Panc1 (cell line): ENCODE data around the gene TREM1. TPM values are rescaled to one million over a fixed set of nuclear protein-coding genes. Genes with fewer than 3 reads are reported as not detected.

Experiments used
- ATAC-seq: fragments of 200-7000 bp; cut with Tn5 transposase; 2 replicates; pipeline ENCODE4 v1.9.1; 2020; ENCODE audit warnings: mild to moderate bottlenecking, moderate library complexity
- BruUV-seq: library from RNA; stranded (reverse); fragments of 400-500 nt; replicated peaks from 2 replicates; lab custom pipeline; 2021; lab: Mats Ljungman, UMichigan
- CTCF ChIA-PET: fragments of 300-600 bp; sonication (Branson Sonifier 250); formaldehyde crosslinking; loops from one replicate; lab custom pipeline; 2022; ENCODE audit warnings: antibody characterized with exemption; lab: Charles Lee
- POLR2A ChIA-PET: fragments of 300-600 bp; sonication (Branson Sonifier 250); formaldehyde crosslinking; loops from one replicate; lab custom pipeline; 2022; ENCODE audit warnings: antibody characterized with exemption; lab: Charles Lee
- DNase-seq: peaks from one replicate; pipeline ENCODE4 v3.0.0-alpha.2; 2010; ENCODE audit warnings: low read depth, low spot score
- H3K27ac ChIP-seq: 2 replicates; pipeline ENCODE4 v1.5.1; 2011; ENCODE audit warnings: mild to moderate bottlenecking, low read length, inconsistent platforms
- H3K27me3 ChIP-seq: fragments of 200-500 bp; sonication (Bioruptor generic); 2 replicates; pipeline ENCODE4 v1.6.0; 2014; ENCODE audit warnings: low read length, inconsistent platforms; ENCODE audit not compliant: control insufficient read depth, insufficient read depth
- H3K36me3 ChIP-seq: fragments of 200-500 bp; sonication (Bioruptor generic); 2 replicates; pipeline ENCODE4 v1.5.1; 2014; ENCODE audit warnings: inconsistent platforms, mild to moderate bottlenecking, low read length, moderate library complexity; ENCODE audit not compliant: control insufficient read depth, insufficient read depth
- H3K4me1 ChIP-seq: 2 replicates; pipeline ENCODE4 v1.5.1; 2011; ENCODE audit warnings: inconsistent platforms, mild to moderate bottlenecking, low read length, moderate library complexity; ENCODE audit not compliant: control insufficient read depth, insufficient read depth
- H3K4me3 ChIP-seq, 2 experiments: 2 replicates each; pipeline ENCODE4 v1.5.1; 2011 to 2012; ENCODE audit warnings: low read depth in 2 of 2, low read length in 2 of 2, mild to moderate bottlenecking in 2 of 2, inconsistent platforms in 1 of 2, moderate library complexity in 1 of 2
- H3K9me3 ChIP-seq: fragments of 200-500 bp; sonication (Bioruptor generic); 2 replicates; pipeline ENCODE4 v1.5.1; 2014; ENCODE audit warnings: low read depth, mild to moderate bottlenecking, inconsistent platforms, low read length, moderate library complexity; ENCODE audit not compliant: control insufficient read depth, insufficient read depth
- POLR2AphosphoS5 ChIP-seq: IDR thresholded peaks from 2 replicates; pipeline ENCODE4 v1.6.1; 2012; ENCODE audit warnings: mild to moderate bottlenecking, low read depth, low read length, moderate library complexity
- REST ChIP-seq, 2 experiments: IDR thresholded peaks; 2 replicates each; pipeline ENCODE4 v1.6.1; 2011 to 2012; ENCODE audit warnings: low read depth in 2 of 2, control low read depth in 1 of 2, low read length in 1 of 2, mild to moderate bottlenecking in 1 of 2, moderate library complexity in 1 of 2; ENCODE audit not compliant: insufficient read depth in 1 of 2
- SIN3A ChIP-seq: IDR thresholded peaks from 2 replicates; pipeline ENCODE4 v1.6.1; 2012; ENCODE audit warnings: low read depth, mild to moderate bottlenecking, low read length, moderate library complexity, borderline replicate concordance; ENCODE audit not compliant: insufficient read depth
- TCF7L2 ChIP-seq: IDR thresholded peaks from 2 replicates; pipeline ENCODE4 v1.6.1; 2011; ENCODE audit warnings: mild to moderate bottlenecking, low read depth, low read length, inconsistent platforms
- in situ Hi-C: cut with HindIII; loops from 2 replicates; pipeline ENCODE4 v1.10.0; 2016; ENCODE audit warnings: low sequenced_read_pairs, low pct_unique_long_range_greater_than_20kb
- intact Hi-C: fragments of 100-400 bp; cut with micrococcal nuclease; formaldehyde crosslinking; loops from one replicate; pipeline ENCODE4 v1.10.0; 2022; ENCODE audit not compliant: unreplicated experiment
- total RNA-seq: library from RNA; stranded (reverse); gene quantifications from one replicate; pipeline ENCODE4 v1.2.1, GENCODE V29; 2021; ENCODE audit not compliant: unreplicated experiment
- TF ChIP-seq, protein P1 (sequence below): fragments of 450-650 bp; IDR thresholded peaks from 2 replicates; pipeline ENCODE4 v1.5.1; 2017; ENCODE audit warnings: mild to moderate bottlenecking

TREM1 gene
- total RNA-seq, 1 experiment from 2014 or later = not detected

GRCh38 chr6:41226752-41227151 lies 59.7 kb downstream of the TREM1 start:
- H3K27me3 ChIP-seq = peaks cover 18% of the 10 kb centered on the region
- ChIA-PET POLR2A (no interaction called here), CTCF (no interaction called here)
- ATAC-seq (no peak), DNase-seq (no peak)
- H3K4me3 ChIP-seq = no peak overlapping the region
- H3K36me3 ChIP-seq = no peaks in the 10 kb centered on the region
- TF ChIP-seq, protein P1, sequence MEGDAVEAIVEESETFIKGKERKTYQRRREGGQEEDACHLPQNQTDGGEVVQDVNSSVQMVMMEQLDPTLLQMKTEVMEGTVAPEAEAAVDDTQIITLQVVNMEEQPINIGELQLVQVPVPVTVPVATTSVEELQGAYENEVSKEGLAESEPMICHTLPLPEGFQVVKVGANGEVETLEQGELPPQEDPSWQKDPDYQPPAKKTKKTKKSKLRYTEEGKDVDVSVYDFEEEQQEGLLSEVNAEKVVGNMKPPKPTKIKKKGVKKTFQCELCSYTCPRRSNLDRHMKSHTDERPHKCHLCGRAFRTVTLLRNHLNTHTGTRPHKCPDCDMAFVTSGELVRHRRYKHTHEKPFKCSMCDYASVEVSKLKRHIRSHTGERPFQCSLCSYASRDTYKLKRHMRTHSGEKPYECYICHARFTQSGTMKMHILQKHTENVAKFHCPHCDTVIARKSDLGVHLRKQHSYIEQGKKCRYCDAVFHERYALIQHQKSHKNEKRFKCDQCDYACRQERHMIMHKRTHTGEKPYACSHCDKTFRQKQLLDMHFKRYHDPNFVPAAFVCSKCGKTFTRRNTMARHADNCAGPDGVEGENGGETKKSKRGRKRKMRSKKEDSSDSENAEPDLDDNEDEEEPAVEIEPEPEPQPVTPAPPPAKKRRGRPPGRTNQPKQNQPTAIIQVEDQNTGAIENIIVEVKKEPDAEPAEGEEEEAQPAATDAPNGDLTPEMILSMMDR = no peak
- TF ChIP-seq POLR2AphosphoS5 = no peak
- no peak for TF ChIP-seq REST (IDR thresholded peaks at IDR 0.05; ENCODE audit: insufficient read depth in 1 of 2, low read depth in 2 of 2, low read length in 1 of 2)
- TF ChIP-seq TCF7L2 = no peak
- no peak for TF ChIP-seq SIN3A
- H3K27ac ChIP-seq = no peak overlapping the region
- intact Hi-C loops (no loop called here), in situ Hi-C loops (no loop called here)
- no peaks in the 10 kb centered on the region for H3K4me1 ChIP-seq
- no peaks in the 10 kb centered on the region for H3K9me3 ChIP-seq
- no TSS peak for BruUV-seq

- in situ Hi-C loops = no loop called here
- CTCF ChIA-PET = no interaction called here
These were observed 61.7 kb downstream of the TREM1 start for GRCh38 chr6:41224800-41225199.

More at GRCh38 chr6:41224800-41225199, 61.7 kb downstream of the TREM1 start:
- POLR2A ChIA-PET = no interaction called here
- ATAC-seq (no peak), DNase-seq (no peak)
- intact Hi-C loops = no loop called here
- no TSS peak for BruUV-seq
- Histone ChIP-seq H3K9me3 (no peaks in the 10 kb centered on the region), H3K4me3 (no peak overlapping the region), H3K27ac (no peak overlapping the region), H3K36me3 (no peaks in the 10 kb centered on the region), H3K27me3 (peaks cover 12% of the 10 kb centered on the region), H3K4me1 (no peaks in the 10 kb centered on the region)
- TF ChIP-seq REST (IDR thresholded peaks at IDR 0.05; ENCODE audit: insufficient read depth in 1 of 2, low read depth in 2 of 2, low read length in 1 of 2) (no peak), TCF7L2 (no peak), POLR2AphosphoS5 (no peak), SIN3A (no peak)
- TF ChIP-seq, protein P1 = no peak
